Subcutaneous abdominal adipose tissue (tissue), 5 donors: ENCODE data around the gene ZNF521.

Experiments used
- H3K27ac ChIP-seq: one replicate; pipeline ENCODE4 v1.7.0; 2013; ENCODE audit warnings: low read depth, mild to moderate bottlenecking, inconsistent platforms, low read length, moderate library complexity
- H3K27me3 ChIP-seq, 5 donors: one replicate each; pipeline ENCODE4 v1.7.0; 2013; ENCODE audit warnings: low read length in 5 of 5, inconsistent platforms in 1 of 5; ENCODE audit not compliant: control insufficient read depth in 5 of 5, insufficient read depth in 4 of 5
- H3K36me3 ChIP-seq, 5 donors: one replicate each; pipeline ENCODE4 v1.7.0; 2013; ENCODE audit warnings: low read length in 5 of 5; ENCODE audit not compliant: control insufficient read depth in 5 of 5, insufficient read depth in 5 of 5
- H3K4me1 ChIP-seq, 5 donors: one replicate each; pipeline ENCODE4 v1.7.0; 2013; ENCODE audit warnings: low read length in 5 of 5, mild to moderate bottlenecking in 3 of 5, moderate library complexity in 1 of 5; ENCODE audit not compliant: control insufficient read depth in 5 of 5, insufficient read depth in 5 of 5
- H3K4me3 ChIP-seq, 5 donors: one replicate each; pipeline ENCODE4 v1.7.0; 2013; ENCODE audit warnings: low read length in 5 of 5, low read depth in 1 of 5
- H3K9ac ChIP-seq, 5 donors: one replicate each; pipeline ENCODE4 v1.7.0; 2013; ENCODE audit warnings: low read length in 5 of 5, mild to moderate bottlenecking in 4 of 5, moderate library complexity in 3 of 5
- H3K9me3 ChIP-seq, 5 donors: one replicate each; pipeline ENCODE4 v1.7.0; 2013; ENCODE audit warnings: low read length in 5 of 5; ENCODE audit not compliant: control insufficient read depth in 5 of 5
- donor health status: healthy.
- donor health status: healthy.
- donor health status: healthy.
- donor health status: healthy.
- donor health status: healthy.

The ZNF521 gene

GRCh38 chr18:25125680-25126079 lies 226.3 kb downstream of the ZNF521 start:
- no peak overlapping the region for H3K27ac ChIP-seq

GRCh38 chr18:25123438-25124232 lies 228.3 kb downstream of the ZNF521 start:
- H3K4me1 ChIP-seq: peaks cover 0 to 4% (median 2%) of the 10 kb centered on the region in 5 donors
- no peak overlapping the region for H3K9ac ChIP-seq
- no peaks in the 10 kb centered on the region for H3K36me3 ChIP-seq
- no peak overlapping the region for H3K27ac ChIP-seq
- H3K4me3 ChIP-seq: no peak overlapping the region
- H3K9me3 ChIP-seq: no peaks in the 10 kb centered on the region
- no peaks in the 10 kb centered on the region for H3K27me3 ChIP-seq

More at GRCh38 chr18:25125680-25126079, 226.3 kb downstream of the ZNF521 start:
- Histone ChIP-seq H3K9ac (no peak overlapping the region), H3K27me3 (no peaks in the 10 kb centered on the region), H3K4me1 (peaks cover 0 to 4% (median 2%) of the 10 kb centered on the region in 5 donors), H3K9me3 (no peaks in the 10 kb centered on the region), H3K4me3 (no peak overlapping the region), H3K36me3 (no peaks in the 10 kb centered on the region)

- H3K36me3 ChIP-seq: no peaks in the 10 kb centered on the region
- no peaks in the 10 kb centered on the region for H3K27me3 ChIP-seq
- H3K9ac ChIP-seq: no peak overlapping the region
- H3K27ac ChIP-seq: no peak overlapping the region
- H3K4me3 ChIP-seq: no peak overlapping the region
- H3K9me3 ChIP-seq: peaks cover 0 to 2% (median 0%) of the 10 kb centered on the region in 5 donors
- H3K4me1 ChIP-seq: peaks cover 0 to 3% (median 0%) of the 10 kb centered on the region in 5 donors
Observed at GRCh38 chr18:25121442-25121841, 230.5 kb downstream of the ZNF521 start.

GRCh38 chr18:25113566-25113965 lies 238.4 kb downstream of the ZNF521 start:
- Histone ChIP-seq H3K4me1 (peaks cover 0 to 6% (median 0%) of the 10 kb centered on the region in 5 donors), H3K4me3 (no peak overlapping the region), H3K27me3 (no peaks in the 10 kb centered on the region), H3K9ac (no peak overlapping the region), H3K36me3 (no peaks in the 10 kb centered on the region), H3K27ac (no peak overlapping the region), H3K9me3 (peaks cover 0 to 2% (median 0%) of the 10 kb centered on the region in 5 donors)

- peaks cover 0 to 1% (median 0%) of the 10 kb centered on the region in 5 donors for H3K9me3 ChIP-seq
- no peaks in the 10 kb centered on the region for H3K36me3 ChIP-seq
- peaks cover 0 to 6% (median 0%) of the 10 kb centered on the region in 5 donors for H3K4me1 ChIP-seq
- no peaks in the 10 kb centered on the region for H3K27me3 ChIP-seq
- no peak overlapping the region for H3K27ac ChIP-seq
- no peak overlapping the region for H3K9ac ChIP-seq
- H3K4me3 ChIP-seq: no peak overlapping the region
Observed at GRCh38 chr18:25112821-25113434, 239.0 kb downstream of the ZNF521 start.

GRCh38 chr18:25111377-25112288 lies 240.3 kb downstream of the ZNF521 start:
- no peak overlapping the region for H3K9ac ChIP-seq
- no peaks in the 10 kb centered on the region for H3K9me3 ChIP-seq
- H3K27ac ChIP-seq: no peak overlapping the region

GRCh38 chr18:25109484-25109883 lies 242.5 kb downstream of the ZNF521 start:
- no peaks in the 10 kb centered on the region for H3K27me3 ChIP-seq

More at GRCh38 chr18:25111377-25112288, 240.3 kb downstream of the ZNF521 start:
- Histone ChIP-seq H3K4me3 (no peak overlapping the region), H3K4me1 (peaks cover 0 to 6% (median 0%) of the 10 kb centered on the region in 5 donors), H3K36me3 (no peaks in the 10 kb centered on the region), H3K27me3 (no peaks in the 10 kb centered on the region)

GRCh38 chr18:25103468-25104155 lies 248.4 kb downstream of the ZNF521 start:
- Histone ChIP-seq H3K4me1 (peaks cover 0 to 19% (median 0%) of the 10 kb centered on the region in 5 donors), H3K9ac (no peak overlapping the region), H3K9me3 (no peaks in the 10 kb centered on the region), H3K27me3 (no peaks in the 10 kb centered on the region), H3K4me3 (no peak overlapping the region), H3K27ac (no peak overlapping the region), H3K36me3 (no peaks in the 10 kb centered on the region)

More at GRCh38 chr18:25109484-25109883, 242.5 kb downstream of the ZNF521 start:
- no peak overlapping the region for H3K4me3 ChIP-seq
- no peak overlapping the region for H3K27ac ChIP-seq
- no peak overlapping the region for H3K9ac ChIP-seq
- peaks cover 0 to 6% (median 0%) of the 10 kb centered on the region in 5 donors for H3K4me1 ChIP-seq
- no peaks in the 10 kb centered on the region for H3K9me3 ChIP-seq
- H3K36me3 ChIP-seq: no peaks in the 10 kb centered on the region

- no peak overlapping the region for H3K4me3 ChIP-seq
- H3K9me3 ChIP-seq: no peaks in the 10 kb centered on the region
- H3K4me1 ChIP-seq: peaks cover 0 to 19% (median 2%) of the 10 kb centered on the region in 5 donors
- no peak overlapping the region for H3K9ac ChIP-seq
- no peaks in the 10 kb centered on the region for H3K36me3 ChIP-seq
- no peaks in the 10 kb centered on the region for H3K27me3 ChIP-seq
- H3K27ac ChIP-seq: no peak overlapping the region
Observed at GRCh38 chr18:25102662-25103061, 249.3 kb downstream of the ZNF521 start.
